ENCODE results near the gene C12orf42.

Gene C12orf42

DNA sequence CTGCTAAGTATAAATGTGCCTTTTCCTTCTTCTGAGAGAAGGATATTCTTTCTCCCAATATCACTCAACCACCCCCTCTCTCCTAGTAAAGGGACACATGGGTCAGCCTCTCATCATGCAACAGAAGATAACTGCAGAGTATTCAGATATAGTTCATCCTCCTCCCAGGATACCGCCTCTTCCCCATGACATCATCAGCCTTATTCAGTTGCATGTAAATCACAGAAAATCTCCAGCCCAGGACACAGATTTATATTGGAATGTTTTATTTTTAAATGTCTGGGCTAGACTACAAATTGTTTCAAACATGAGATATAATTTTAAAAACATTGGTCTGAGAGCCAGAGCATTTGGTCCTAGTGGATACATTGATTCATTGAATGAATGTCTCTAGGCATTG, 178.5 kb downstream of the C12orf42 start:
- Histone ChIP-seq H3K36me3 (no peaks in the 10 kb centered on the region), H3K9me3 (no peaks in the 10 kb centered on the region), H3K27me3 (no peaks in the 10 kb centered on the region), H3K4me1 (no peaks in the 10 kb centered on the region), H3K4me3 (ENCODE audit: low read depth, low read length) (no peak overlapping the region)
- no peak for TF ChIP-seq CTCF (IDR thresholded peaks at IDR 0.05; ENCODE audit: low read depth, low read length)
- no peak for DNase-seq

DNA sequence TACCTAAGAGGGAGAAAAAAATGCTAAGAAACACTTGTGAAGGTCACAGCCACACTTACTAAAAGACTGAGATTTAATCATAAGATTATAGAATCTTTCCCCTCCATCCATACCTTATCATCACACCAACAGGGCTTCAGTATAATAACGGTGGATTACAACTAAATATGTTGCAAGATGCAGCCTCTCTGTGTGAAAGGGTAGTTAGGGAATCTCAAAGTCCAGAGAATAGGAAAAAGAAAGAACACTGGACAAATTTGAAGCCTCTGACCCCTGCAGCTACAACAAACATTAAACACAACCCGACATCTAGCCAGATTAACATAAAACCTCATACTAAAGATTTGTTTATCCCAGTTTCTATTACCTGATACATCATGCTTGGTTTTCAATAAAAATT, 181.0 kb downstream of the C12orf42 start:
- no peak for DNase-seq
- Histone ChIP-seq H3K4me1 (no peaks in the 10 kb centered on the region), H3K9me3 (no peaks in the 10 kb centered on the region), H3K4me3 (ENCODE audit: low read depth, low read length) (no peak overlapping the region), H3K36me3 (no peaks in the 10 kb centered on the region), H3K27me3 (no peaks in the 10 kb centered on the region)
- no peak for TF ChIP-seq CTCF (IDR thresholded peaks at IDR 0.05; ENCODE audit: low read depth, low read length)

DNA sequence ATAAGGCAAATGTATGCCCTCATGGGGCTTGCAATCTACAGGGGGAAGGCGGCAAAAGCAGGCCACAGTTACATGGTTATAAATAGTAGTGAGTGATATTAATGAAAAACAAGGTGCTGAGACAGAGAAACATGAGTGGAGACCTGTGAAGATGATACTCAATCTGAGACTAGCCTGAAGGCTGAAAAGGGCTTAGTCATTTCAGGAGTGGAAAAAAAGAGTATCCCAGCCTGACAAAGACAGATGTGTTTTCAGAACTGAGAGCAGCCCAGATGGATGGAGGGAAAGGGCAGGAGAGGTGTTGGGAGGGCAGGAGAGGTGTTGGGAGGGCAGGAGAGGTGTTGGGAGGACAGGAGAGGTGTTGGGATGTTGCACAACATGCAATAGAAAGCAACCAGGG, 181.9 kb downstream of the C12orf42 start:
- H3K4me3 ChIP-seq (ENCODE audit: low read depth, low read length): no peak overlapping the region
- no peak for DNase-seq
- H3K27me3 ChIP-seq: no peaks in the 10 kb centered on the region
- H3K4me1 ChIP-seq: no peaks in the 10 kb centered on the region
- no peaks in the 10 kb centered on the region for H3K36me3 ChIP-seq
- no peak for TF ChIP-seq CTCF (IDR thresholded peaks at IDR 0.05; ENCODE audit: low read depth, low read length)
- no peaks in the 10 kb centered on the region for H3K9me3 ChIP-seq

DNA sequence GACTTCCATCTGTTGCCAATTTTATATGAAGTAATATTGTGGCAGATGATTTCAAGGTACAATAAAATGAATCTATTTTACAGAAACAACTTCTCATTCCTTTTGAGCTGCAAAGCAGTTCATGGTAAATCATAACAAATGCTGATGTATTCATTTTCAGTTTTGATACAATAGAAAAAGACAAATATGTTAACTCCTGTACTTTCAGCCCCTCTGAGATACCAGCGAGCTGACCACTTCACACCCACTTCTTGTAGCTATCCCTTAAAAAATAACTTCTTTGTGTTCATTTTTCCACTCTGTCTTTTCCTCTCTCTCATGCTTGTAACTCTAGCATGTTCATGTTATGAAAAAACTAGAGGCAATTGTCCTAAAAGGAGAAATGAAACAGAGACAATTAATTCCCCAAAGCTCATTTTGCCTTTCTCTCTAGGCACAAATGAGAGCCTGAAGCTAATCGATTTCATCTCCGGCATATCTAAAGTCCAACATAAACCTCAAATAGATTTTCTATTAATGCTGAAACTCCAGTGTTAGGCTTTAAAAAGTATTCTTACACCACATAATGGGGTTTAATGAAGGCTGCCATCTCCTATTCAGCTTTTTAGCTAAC, 182.9 kb downstream of the C12orf42 start:
- no peak for DNase-seq
- Histone ChIP-seq H3K27me3 (no peaks in the 10 kb centered on the region), H3K36me3 (no peaks in the 10 kb centered on the region), H3K4me3 (ENCODE audit: low read depth, low read length) (no peak overlapping the region), H3K4me1 (no peaks in the 10 kb centered on the region), H3K9me3 (no peaks in the 10 kb centered on the region)
- TF ChIP-seq CTCF (IDR thresholded peaks at IDR 0.05; ENCODE audit: low read depth, low read length): no peak

GRCh38 chr12:103310546-103311270, 185.1 kb downstream of the C12orf42 start:
- no peaks in the 10 kb centered on the region for H3K27me3 ChIP-seq
- no peak overlapping the region for H3K4me3 ChIP-seq (ENCODE audit: low read depth, low read length)
- TF ChIP-seq CTCF (IDR thresholded peaks at IDR 0.05; ENCODE audit: low read depth, low read length): no peak
- H3K4me1 ChIP-seq: no peaks in the 10 kb centered on the region
- no peak for DNase-seq
- no peaks in the 10 kb centered on the region for H3K36me3 ChIP-seq
- H3K9me3 ChIP-seq: no peaks in the 10 kb centered on the region; the same call in 1 of the 2 replicates

DNA sequence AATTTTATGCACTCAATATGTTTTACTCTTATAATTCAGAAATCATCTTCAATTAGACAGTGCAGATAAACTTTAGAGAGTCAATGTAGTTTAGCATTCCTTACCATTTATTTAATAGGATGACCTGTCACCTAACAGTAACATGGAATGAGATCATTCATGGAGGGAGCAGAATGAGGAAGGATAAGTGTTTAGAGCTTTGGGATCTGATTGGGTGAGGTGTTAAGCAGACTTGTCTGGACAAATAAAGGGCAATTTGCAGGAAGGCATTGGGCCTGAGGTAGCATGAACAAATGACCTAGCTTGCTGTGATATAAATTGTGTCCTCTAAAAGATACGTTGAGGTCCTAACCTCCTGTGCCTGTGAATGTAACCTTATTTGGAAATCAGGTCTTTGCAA, 187.4 kb downstream of the C12orf42 start:
- DNase-seq: no peak
- no peak for TF ChIP-seq CTCF (IDR thresholded peaks at IDR 0.05; ENCODE audit: low read depth, low read length)
- H3K9me3 ChIP-seq: no peaks in the 10 kb centered on the region; the same call in 1 of the 2 replicates
- H3K4me1 ChIP-seq: no peaks in the 10 kb centered on the region
- no peaks in the 10 kb centered on the region for H3K27me3 ChIP-seq
- no peak overlapping the region for H3K4me3 ChIP-seq (ENCODE audit: low read depth, low read length)
- no peaks in the 10 kb centered on the region for H3K36me3 ChIP-seq

All from BE2C (cell line).